KG1 (cell line): ENCODE measurements around the gene BDKRB2.

Experiments
- DNase-seq: peaks from one replicate; lab custom pipeline; 2025; lab: John Stamatoyannopoulos, UW

The BDKRB2 gene

DNA sequence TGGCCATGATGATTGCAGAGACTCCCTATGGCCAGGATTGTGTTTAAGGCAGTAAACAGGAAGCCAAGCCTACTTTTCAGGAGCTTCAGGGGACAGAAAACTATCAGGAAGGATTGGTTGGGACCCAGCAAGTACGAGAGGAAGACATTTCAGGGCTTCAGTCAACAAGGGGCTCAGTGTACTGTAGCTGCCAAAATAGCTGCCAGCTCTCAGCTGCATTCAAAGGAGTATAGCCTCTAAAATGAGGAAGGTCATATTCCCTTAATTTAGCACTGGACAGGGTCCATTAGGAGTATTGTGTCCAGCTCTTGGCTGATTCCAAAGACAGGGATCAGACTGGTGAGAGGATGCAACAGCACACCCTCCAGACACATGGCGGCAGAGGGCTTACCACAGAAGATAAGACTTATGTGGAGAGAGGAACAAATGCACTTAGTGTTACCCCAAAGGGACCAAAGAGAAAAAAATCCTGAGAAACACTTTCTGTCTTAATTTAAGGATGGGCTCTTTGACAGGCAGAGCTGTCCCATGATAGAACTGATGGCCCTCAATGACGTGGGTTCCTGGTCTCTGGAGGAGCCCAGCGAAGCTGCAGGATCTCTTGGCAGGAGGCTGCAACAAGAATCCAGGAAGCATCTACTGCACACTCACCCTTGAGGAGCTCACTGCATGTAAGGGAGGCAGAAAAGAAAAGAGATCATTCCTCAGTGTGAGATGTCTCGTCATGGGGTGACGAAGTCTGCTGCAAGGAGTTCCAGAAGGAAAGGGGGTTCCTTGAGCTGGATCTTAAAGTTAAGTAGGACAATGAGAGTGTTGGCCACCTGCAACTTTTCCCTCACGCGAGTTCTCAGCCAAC lies 66.2 kb downstream of the BDKRB2 start:
- no peak for DNase-seq

DNA sequence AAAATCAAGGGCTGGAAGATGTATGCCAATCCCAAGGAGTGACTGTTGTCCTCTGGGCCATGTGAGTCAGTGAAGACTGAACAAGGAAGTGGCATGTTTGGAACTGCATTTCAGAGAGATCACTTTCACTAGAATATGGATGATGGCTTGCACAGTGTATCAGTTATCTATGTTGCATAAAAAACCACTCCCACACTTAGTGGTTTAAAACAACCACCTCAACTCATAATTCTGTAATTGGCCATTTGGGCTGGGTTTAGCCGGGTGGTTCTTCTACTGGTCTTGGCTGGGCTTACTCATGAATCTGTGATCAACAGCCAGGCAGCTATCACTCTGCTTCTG lies 66.8 kb downstream of the BDKRB2 start:
- DNase-seq: no peak

DNA sequence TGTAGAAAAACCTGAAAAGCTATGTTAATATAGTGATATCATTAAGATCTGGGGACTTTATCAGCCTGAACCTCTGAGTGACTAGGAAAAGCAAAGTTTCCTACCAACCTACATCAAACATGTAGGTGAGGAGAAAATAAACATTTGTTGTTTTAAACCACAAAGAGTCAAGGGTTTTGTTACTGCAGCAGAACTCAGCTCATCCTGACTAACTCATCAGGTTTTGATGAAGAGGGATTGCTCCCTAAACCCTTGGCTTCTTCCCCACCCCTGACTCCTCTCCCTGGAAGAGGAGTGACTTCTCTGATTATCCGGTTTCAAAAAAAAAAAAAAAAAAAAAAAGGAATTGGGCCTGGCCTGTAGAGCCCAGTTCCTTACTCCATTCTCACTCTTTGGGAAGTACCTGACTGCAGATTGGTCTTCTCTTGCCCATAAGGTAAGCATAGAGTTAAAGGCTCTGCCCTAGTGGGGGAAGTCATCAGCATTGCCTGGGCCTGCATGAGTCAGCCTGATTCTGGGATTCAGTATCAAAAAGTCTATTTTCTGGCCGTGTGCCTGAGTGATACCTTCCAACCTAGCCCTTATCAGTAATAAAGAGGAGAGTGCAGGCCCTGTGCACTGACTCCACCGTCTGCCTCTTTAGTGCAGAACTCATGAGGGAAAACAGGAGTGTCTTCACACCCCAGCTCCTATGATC lies 68.3 kb downstream of the BDKRB2 start:
- no peak for DNase-seq

DNA sequence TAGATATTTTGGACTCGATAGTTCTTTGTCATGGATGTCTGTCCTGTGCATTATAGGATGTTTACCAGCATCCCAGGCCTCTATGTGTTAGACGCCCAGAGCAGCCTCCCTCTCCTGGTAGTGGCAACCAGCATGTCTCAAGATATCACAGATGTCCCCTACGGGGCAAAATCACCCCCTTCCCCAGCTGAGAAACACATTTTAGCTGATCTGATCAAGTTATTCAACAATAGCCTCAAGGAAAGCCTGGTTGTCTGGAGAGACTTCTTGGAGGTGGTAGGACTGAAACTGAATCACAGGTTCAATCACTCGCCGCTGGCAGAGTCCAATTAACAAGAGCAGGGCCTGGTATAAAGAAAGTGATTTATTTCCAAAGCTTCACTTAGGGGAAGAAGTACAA lies 69.0 kb downstream of the BDKRB2 start:
- DNase-seq: no peak

DNA sequence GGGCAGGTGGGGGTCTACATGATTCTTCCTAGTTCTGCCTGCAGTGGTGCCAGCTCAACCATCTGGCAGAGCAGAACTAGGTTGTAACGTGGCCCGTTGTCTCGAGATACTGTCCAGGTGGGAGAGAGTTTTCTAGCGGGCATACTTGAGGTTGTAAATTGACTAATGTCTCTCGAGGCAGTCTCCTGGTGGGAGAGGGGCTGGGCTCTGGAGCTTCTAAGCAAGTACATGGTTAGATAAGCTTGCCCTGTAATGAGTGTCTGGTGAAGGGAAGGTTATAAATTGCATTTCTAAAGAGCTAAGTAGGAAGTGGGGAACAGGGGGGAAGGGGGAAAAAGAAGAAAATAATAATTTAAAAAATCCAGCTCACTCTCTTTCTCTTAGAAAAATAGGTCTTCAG lies 69.5 kb downstream of the BDKRB2 start:
- DNase-seq: no peak

DNA sequence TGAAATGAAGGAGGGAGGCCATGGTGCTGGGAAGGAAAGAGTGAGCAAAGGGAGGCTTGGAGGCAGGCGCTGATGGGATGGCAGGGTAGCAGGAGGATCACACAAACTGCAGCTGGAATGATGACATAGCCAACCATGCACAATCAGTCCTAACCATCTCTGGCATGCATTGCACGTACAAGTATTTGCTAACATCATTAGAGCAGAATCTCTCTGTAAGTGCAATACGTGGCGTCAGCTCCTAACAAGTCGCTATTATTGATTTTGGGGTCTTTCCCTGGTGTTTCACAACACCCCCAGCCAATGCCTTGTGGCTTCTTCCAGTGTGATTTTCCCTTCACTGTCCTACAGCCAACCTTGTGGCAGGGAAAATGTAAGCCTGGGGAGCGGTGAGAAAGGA lies 69.9 kb downstream of the BDKRB2 start:
- no peak for DNase-seq

DNA sequence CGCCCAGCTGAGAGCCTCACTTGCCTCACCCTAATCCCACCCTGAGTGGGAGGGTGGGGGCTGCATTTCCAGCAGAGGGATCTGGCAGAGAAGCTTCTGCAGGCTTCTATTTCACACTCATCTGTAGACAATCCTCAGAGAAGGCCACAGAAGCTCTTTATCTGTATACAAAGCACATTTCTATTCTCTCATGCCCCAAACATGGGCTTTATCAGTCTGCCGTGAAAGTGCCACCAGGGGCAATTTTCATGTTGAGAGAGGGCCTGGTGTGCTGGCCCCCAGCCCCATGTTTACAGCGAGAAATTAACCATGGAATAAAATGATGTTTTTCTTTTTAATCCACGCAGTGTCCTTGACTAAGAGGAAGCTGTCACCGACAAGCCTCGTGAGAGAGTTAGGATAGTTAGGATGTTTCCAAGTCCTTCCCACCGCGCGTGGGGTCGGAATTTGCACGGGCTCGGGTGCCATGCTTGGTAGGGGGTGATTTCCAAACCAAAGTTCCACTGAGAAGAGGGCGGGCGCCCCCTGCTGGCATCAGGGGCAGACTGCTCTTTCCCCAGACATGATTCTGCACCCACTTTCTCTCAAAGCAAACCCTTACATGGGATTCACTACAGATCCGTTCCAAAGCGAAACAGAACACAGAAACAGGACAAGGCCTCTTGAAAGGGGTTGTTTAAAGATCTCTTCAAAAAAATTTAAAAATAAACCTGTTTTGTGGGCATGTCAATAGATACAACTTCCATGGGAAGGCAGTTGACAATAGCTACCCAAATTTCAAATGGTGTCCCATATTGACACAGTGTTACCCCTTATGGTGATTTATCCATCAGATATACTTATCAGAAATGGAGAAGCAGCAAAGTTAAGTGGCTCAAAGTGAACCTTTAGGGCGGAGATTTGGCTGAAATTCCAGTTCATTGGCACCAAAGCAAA lies 70.8 kb downstream of the BDKRB2 start:
- peak; percentile 13 for DNase-seq

DNA sequence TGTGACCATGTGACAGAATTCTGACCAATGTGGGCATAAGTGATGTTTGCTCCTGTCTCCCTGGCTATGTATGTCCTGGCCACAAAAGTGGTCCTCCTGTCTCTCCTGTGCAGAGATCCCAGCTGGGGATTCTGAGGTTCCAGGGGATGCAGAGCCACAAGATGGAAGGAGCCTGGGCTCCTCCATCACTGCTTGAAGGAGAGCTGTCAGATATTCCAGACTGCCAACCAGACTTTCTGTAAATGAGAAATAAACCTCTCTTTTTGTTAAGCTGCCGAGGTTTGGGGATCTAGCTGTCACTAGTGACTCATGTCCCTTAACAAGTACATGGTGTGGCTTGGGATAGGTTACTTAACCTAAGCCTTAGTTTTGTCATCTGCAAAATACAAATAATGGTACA lies 73.3 kb downstream of the BDKRB2 start:
- no peak for DNase-seq

DNA sequence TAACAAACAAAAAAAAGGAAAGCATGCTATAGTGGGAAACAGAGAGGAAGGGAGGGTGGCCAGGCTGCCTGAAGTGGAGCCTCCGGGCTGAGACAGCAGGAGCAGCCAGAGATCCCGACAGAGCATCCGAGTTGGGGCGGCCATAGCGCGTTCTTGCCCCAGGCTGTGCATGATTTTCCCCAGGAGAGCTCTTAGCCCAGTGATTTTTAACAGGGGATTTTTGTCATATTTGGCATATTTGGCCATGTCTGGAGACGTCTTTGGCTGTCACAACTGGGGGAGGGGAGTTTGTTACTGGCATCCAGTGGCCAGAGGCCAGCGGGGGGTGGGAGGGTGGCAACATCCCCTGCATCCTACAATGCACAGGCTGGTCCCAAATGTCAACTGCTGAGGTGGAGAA lies 74.9 kb downstream of the BDKRB2 start:
- DNase-seq: no peak

DNA sequence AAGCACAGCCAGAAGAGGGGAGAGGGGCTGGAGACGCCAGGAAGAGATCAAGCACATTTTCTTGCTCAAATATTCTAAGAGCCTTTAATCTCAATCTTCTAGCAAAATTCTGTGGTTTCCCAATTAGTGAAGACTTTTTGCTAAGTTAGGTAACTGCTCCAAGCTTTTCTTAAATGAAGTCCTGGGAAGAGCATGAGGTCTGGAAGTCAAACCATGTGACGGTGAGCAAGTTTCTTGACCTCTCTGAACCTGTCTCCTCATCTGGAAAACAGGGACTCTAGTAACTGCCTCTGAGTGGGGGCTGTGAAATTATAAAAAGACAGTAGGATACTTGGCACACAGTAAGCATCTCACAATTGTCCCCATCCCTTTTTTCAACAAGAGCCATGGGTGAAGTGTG lies 75.5 kb downstream of the BDKRB2 start:
- no peak for DNase-seq

DNA sequence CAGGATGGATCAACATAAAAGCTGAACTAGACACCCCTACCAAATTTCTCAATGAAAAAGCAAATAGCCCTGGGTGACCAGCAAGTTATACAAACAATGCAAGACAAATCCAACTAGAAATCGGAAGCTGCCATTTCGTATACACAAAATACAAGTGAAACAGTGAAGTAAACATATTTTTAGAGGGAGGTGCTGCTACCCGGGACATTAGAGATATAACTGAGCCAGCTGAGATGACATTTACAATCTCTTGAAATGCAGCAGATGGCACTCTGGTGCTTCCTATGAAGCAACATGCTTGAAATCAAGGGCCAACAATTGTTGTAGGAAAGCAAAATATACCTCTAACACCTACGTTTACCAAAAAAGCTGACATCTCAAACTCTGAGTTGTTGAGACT lies 76.8 kb downstream of the BDKRB2 start:
- no peak for DNase-seq

DNA sequence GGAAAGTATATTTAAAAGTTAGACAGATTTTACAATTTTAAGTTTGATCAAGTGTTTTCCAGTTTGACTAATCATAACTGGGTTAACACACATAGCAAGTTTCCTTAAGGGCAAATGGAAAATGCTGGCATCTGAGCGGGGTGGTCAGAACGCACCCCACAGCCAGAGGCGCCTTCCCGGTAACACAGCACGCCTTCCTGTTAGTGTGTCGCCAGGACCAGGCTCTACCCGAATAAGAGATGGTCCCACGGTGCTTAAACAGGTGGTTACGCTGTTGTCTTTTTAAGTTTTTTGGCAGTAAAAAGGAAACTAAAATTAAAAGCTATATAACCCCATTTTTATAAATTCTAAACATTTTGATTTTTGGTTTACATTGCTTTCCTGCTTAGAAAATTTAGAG lies 79.4 kb downstream of the BDKRB2 start:
- no peak for DNase-seq

DNA sequence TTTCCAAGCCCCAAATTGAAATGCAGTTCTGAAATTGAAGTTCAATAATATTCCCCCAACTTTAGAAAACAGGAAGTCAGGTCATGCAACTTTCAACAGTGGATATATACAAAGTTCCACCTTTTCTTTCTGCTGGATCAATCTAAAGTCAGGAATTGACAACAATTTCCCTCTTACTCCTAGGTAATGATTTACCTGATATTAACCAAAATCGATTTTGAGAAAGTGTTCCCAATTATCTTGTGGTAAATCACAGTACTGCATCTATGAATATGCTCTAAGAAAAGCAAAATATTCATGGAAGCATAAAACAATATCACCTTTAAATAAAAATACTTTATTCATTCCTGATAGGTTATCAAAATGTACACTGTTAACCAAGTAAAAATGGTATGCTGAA lies 79.8 kb downstream of the BDKRB2 start:
- DNase-seq: no peak

DNA sequence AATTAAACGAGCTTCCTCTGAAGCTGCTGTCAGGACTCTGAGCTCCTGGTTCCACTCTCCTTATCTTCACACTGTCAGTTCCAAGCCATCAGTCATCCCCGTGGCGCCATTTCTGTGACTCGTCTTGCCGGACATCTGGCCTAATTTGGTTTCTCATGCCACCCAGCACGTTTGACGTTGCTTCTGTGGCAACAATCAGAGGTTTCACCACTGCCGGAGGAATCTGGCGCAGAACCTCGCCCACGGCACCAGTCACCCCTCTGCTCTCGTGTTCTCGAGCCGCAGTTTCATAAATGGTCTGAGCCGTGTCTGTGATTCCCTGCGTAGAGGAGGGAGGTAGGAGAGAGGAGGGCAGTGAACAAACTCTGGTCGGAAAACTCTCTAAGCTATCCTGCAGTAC lies 81.0 kb downstream of the BDKRB2 start:
- DNase-seq: no peak

DNA sequence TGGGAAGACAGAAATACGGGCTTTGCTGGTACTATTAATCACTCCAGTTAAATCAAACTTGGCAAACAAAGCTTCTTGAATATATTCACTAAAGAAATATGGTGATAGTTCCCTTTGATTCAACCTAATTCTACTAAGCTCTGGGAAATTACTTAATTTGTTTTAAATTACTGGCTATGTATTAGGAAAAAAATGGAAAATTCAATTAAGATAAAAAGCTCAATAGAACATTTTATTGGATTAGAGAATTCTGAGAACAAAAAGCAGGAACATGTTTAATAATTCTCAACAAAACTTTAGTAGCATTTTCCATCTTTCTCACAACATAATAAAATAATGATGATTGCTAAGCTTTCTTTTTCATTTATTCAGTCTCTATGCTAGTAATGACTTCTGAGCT lies 81.6 kb downstream of the BDKRB2 start:
- DNase-seq: no peak

DNA sequence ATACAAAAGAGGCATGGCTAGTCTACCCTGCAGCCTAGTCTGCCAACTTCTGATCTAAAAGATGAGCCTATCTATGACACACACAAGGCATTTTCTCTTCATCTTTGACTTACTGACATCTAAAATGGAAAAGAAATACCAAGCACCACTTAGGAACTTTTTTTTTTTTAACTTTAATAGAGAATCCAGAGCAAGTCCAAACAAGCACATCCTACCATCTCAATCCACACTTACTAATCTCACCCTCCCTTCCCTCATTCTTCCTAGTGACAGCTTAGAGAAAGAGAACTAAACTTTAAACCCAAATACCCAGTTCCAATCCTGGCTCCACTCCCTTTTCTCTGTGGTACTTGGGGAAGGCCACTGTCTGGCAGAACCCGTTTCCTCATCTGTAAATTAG lies 83.2 kb downstream of the BDKRB2 start:
- no peak for DNase-seq
